Nephron progenitor cell (in vitro differentiated cells): ENCODE data around the gene SCARF2.

Experiments used
- DNase-seq: peaks from one replicate; pipeline ENCODE4 v3.0.0; 2021
- H3K27ac Mint-ChIP-seq: 2 replicates; pipeline ENCODE4 v1.8.0; 2021; ENCODE audit warnings: mild to moderate bottlenecking, moderate library complexity, mixed read lengths
- H3K27me3 Mint-ChIP-seq: 2 replicates; pipeline ENCODE4 v1.8.0; 2021; ENCODE audit warnings: mild to moderate bottlenecking, low read depth, mixed read lengths; ENCODE audit not compliant: poor library complexity
- H3K36me3 Mint-ChIP-seq: 2 replicates; pipeline ENCODE4 v1.8.0; 2021; ENCODE audit warnings: low read depth, mixed read lengths
- H3K4me1 Mint-ChIP-seq: 2 replicates; pipeline ENCODE4 v1.8.0; 2021; ENCODE audit warnings: mixed read lengths
- H3K4me3 Mint-ChIP-seq: 2 replicates; pipeline ENCODE4 v1.8.0; 2021; ENCODE audit warnings: mild to moderate bottlenecking, moderate library complexity, mixed read lengths
- H3K9me3 Mint-ChIP-seq: 2 replicates; pipeline ENCODE4 v1.8.0; 2021; ENCODE audit warnings: mild to moderate bottlenecking, moderate library complexity, mixed read lengths
- TF ChIP-seq, protein P1 (sequence below): fragments of 200-600 bp; sonication (generic); IDR thresholded peaks from 2 replicates; pipeline ENCODE4 v1.5.0; 2021; ENCODE audit warnings: antibody characterized with exemption

SCARF2 gene

DNA sequence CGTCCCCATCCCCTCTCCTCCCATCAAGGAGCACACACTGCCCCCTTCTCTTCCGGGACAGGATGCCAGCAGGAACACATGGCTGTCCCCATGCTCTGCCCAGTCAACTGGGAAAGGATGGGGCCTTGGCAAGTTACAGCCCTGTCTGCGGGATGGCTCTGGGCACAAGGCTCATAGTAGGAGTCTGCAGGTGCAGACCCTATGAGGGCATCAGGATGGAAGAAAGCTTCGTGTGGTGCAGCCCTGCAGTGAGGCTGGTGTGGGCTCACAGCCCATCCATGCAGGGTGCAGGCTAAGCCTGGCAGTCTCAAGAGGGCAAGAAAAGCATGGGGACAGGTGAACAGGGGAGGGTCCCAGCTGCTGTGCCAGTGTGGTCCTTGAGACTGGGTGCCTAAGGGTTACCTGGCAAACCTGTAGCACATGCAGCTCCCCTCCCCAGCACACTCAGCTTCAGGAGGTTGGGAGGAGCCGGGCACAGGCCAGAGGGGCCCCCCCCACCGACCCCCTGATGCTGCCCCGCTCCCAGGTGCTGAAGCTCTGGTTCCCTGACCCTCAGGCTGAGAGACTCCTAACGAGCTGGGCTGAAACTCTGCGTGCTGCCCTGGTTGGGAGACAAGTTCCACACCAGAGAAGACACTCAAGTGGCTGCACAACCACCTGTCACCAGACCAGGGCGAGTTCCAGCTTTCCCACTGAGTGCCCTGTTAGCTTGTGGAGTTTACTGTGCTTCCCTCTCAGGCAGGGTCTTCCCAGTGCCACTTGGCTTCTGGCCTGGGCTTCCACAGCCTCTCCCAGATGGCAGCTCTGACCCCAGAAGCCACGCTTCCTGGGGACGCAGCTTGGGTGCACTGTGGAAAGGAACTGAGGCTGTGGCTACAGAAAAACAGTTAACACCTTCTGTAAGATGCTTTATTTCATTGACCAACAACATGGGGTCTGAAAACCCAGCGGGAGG, 3.3 kb upstream of the SCARF2 start:
- Mint-ChIP-seq H3K27ac (no peak overlapping the region), H3K36me3 (peaks cover 21% of the 10 kb centered on the region), H3K27me3 (peaks cover 35% of the 10 kb centered on the region), H3K9me3 (no peaks in the 10 kb centered on the region), H3K4me3 (no peak overlapping the region), H3K4me1 (peaks cover 18% of the 10 kb centered on the region)
- TF ChIP-seq, protein P1, sequence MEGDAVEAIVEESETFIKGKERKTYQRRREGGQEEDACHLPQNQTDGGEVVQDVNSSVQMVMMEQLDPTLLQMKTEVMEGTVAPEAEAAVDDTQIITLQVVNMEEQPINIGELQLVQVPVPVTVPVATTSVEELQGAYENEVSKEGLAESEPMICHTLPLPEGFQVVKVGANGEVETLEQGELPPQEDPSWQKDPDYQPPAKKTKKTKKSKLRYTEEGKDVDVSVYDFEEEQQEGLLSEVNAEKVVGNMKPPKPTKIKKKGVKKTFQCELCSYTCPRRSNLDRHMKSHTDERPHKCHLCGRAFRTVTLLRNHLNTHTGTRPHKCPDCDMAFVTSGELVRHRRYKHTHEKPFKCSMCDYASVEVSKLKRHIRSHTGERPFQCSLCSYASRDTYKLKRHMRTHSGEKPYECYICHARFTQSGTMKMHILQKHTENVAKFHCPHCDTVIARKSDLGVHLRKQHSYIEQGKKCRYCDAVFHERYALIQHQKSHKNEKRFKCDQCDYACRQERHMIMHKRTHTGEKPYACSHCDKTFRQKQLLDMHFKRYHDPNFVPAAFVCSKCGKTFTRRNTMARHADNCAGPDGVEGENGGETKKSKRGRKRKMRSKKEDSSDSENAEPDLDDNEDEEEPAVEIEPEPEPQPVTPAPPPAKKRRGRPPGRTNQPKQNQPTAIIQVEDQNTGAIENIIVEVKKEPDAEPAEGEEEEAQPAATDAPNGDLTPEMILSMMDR, result no peak
- DNase-seq, result no peak

DNA sequence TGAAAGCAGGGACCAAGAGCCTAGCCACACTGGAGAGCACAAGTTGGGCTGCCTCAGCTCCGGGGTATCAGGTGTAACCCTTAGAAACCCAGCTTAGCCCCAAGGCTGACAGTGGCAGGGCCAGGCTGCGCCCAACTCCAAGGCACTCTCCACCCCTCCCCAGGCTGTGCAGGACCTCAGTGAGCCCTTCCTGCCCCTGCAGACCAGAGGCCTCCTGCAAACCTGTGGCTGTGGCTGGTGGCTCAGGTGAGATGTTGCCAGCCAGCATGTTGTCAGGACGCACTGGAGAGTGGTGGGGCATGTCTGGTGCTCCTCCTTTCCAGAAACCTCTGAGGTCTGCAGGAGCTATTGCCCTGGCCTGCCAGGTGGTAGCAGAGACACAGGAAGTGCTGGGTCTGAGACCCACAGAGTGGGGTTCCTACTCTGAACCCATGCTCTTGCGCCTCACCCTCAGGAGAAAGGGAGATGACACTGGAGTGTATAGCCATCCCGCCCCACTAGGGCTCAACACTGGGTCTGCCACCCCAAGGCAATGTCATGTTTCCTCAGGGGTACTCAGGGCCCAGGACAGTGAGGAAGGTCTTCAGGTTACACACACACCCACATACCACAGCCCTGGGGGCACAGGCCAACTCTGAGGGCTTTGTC, 2.4 kb upstream of the SCARF2 start:
- H3K27ac Mint-ChIP-seq, result no peak overlapping the region
- no peaks in the 10 kb centered on the region for H3K9me3 Mint-ChIP-seq
- H3K4me1 Mint-ChIP-seq, result peaks cover 27% of the 10 kb centered on the region
- H3K4me3 Mint-ChIP-seq, result no peak overlapping the region
- H3K36me3 Mint-ChIP-seq, result peaks cover 19% of the 10 kb centered on the region
- H3K27me3 Mint-ChIP-seq, result peaks cover 44% of the 10 kb centered on the region
- TF ChIP-seq, protein P1, result no peak
- no peak for DNase-seq

GRCh38 chr22:20439556-20439927, 1.9 kb upstream of the SCARF2 start:
- H3K27me3 Mint-ChIP-seq, result peaks cover 49% of the 10 kb centered on the region
- DNase-seq, result no peak
- H3K9me3 Mint-ChIP-seq, result no peaks in the 10 kb centered on the region
- H3K4me3 Mint-ChIP-seq, result peak overlapping the region; percentile 43
- TF ChIP-seq, protein P1, result no peak
- peaks cover 31% of the 10 kb centered on the region for H3K4me1 Mint-ChIP-seq
- peaks cover 15% of the 10 kb centered on the region for H3K36me3 Mint-ChIP-seq
- no peak overlapping the region for H3K27ac Mint-ChIP-seq

GRCh38 chr22:20438678-20439492, 1.3 kb upstream of the SCARF2 start:
- H3K27ac Mint-ChIP-seq, result no peak overlapping the region
- TF ChIP-seq, protein P1, result no peak
- no peaks in the 10 kb centered on the region for H3K9me3 Mint-ChIP-seq
- DNase-seq, result no peak
- peaks cover 12% of the 10 kb centered on the region for H3K36me3 Mint-ChIP-seq
- peaks cover 31% of the 10 kb centered on the region for H3K4me1 Mint-ChIP-seq
- peak overlapping the region; percentile 80 for H3K4me3 Mint-ChIP-seq
- peaks cover 55% of the 10 kb centered on the region for H3K27me3 Mint-ChIP-seq

- no peak for DNase-seq
- H3K4me3 Mint-ChIP-seq, result peak overlapping the region; percentile 80
- H3K4me1 Mint-ChIP-seq, result peaks cover 31% of the 10 kb centered on the region
- H3K9me3 Mint-ChIP-seq, result no peaks in the 10 kb centered on the region
- H3K36me3 Mint-ChIP-seq, result peaks cover 13% of the 10 kb centered on the region
- TF ChIP-seq, protein P1, result no peak
- H3K27me3 Mint-ChIP-seq, result peaks cover 61% of the 10 kb centered on the region
- H3K27ac Mint-ChIP-seq, result no peak overlapping the region
Measured at GRCh38 chr22:20438427-20438677, 727 bp upstream of the SCARF2 start.
